Stimulated activated CD8-positive, alpha-beta memory T cell treated with anti-CD3 and anti-CD28 coated beads, Interleukin-7, amount 100 ng/mL, for 4 hours (primary cell): ENCODE results near the gene PNPLA5.

ENCODE experiments used
- DNase-seq, 2 donors: peaks; one replicate each; pipeline ENCODE4 v3.0.0-alpha.2; 2020; ENCODE audit warnings: low read depth in 2 of 2

The PNPLA5 gene

GRCh38 chr22:43838571-43839307 lies 53.1 kb downstream of the PNPLA5 start:
- DNase-seq, result no peak

GRCh38 chr22:43838161-43838560 lies 53.7 kb downstream of the PNPLA5 start:
- no peak for DNase-seq

GRCh38 chr22:43837666-43838065 lies 54.1 kb downstream of the PNPLA5 start:
- DNase-seq, result no peak

- DNase-seq, result no peak
Measured at GRCh38 chr22:43835736-43836135, 56.1 kb downstream of the PNPLA5 start.

- no peak for DNase-seq
Measured at GRCh38 chr22:43835166-43835565, 56.6 kb downstream of the PNPLA5 start.

- DNase-seq, result no peak
Measured at GRCh38 chr22:43833286-43834240, 58.2 kb downstream of the PNPLA5 start.

GRCh38 chr22:43832393-43833265 lies 59.2 kb downstream of the PNPLA5 start:
- no peak for DNase-seq

GRCh38 chr22:43831561-43832392 lies 60.0 kb downstream of the PNPLA5 start:
- no peak for DNase-seq

- no peak for DNase-seq
Measured at GRCh38 chr22:43830931-43831560, 60.8 kb downstream of the PNPLA5 start.

GRCh38 chr22:43829904-43830851 lies 61.6 kb downstream of the PNPLA5 start:
- DNase-seq, result no peak
